PC-9 (cell line): ENCODE measurements around the gene PCMT1. TPM values are rescaled to one million over a fixed set of nuclear protein-coding genes. Genes with fewer than 3 reads are reported as not detected.

ENCODE experiments used
- BruUV-seq: library from RNA; stranded (reverse); fragments of 400-500 nt; replicated peaks from 2 replicates; lab custom pipeline; 2021; lab: Mats Ljungman, UMichigan
- CTCF ChIA-PET: fragments of 300-600 bp; sonication (Branson Sonifier 250); formaldehyde crosslinking; loops from one replicate; lab custom pipeline; 2022; ENCODE audit warnings: antibody characterized with exemption; lab: Charles Lee
- POLR2A ChIA-PET: fragments of 300-600 bp; sonication (Branson Sonifier 250); formaldehyde crosslinking; loops from one replicate; lab custom pipeline; 2022; ENCODE audit warnings: antibody characterized with exemption; ENCODE audit not compliant: unreplicated experiment; lab: Charles Lee
- DNase-seq, 2 experiments: peaks; one replicate each; pipeline versions ENCODE4 v3.0.0 to v3.0.0-alpha.2; 2015 to 2022; ENCODE audit warnings: mixed read lengths in 1 of 2
- H2AFZ ChIP-seq: fragments of 200-600 bp; sonication (generic); 2 replicates; pipeline ENCODE4 v1.8.1; 2017; ENCODE audit warnings: antibody characterized with exemption
- H3F3A ChIP-seq: fragments of 200-600 bp; sonication (generic); 2 replicates; pipeline ENCODE4 v1.8.1; 2017; ENCODE audit warnings: antibody characterized with exemption, mild to moderate bottlenecking, low read depth; ENCODE audit not compliant: insufficient read depth
- H3K27ac ChIP-seq: fragments of 200-600 bp; sonication (generic); 2 replicates; pipeline ENCODE4 v1.6.1; 2016; ENCODE audit warnings: mixed run types
- H3K27me3 ChIP-seq: fragments of 200-600 bp; sonication (generic); 2 replicates; pipeline ENCODE4 v1.6.1; 2016; ENCODE audit warnings: low read depth, mixed run types; ENCODE audit not compliant: insufficient read depth
- H3K36me3 ChIP-seq: fragments of 200-600 bp; sonication (generic); 2 replicates; pipeline ENCODE4 v1.6.1; 2016; ENCODE audit warnings: low read depth, mixed run types
- H3K4me1 ChIP-seq: fragments of 200-600 bp; sonication (generic); replicated peaks from 2 replicates; pipeline ENCODE4 v1.6.1; 2016; ENCODE audit warnings: mixed run types; ENCODE audit not compliant: insufficient read depth
- H3K4me2 ChIP-seq: fragments of 200-600 bp; sonication (generic); 2 replicates; pipeline ENCODE4 v1.6.1; 2017; ENCODE audit warnings: mixed run types
- H3K4me3 ChIP-seq: fragments of 200-600 bp; sonication (generic); 2 replicates; pipeline ENCODE4 v1.6.1; 2016; ENCODE audit warnings: mixed run types
- H3K79me2 ChIP-seq: fragments of 200-600 bp; sonication (generic); 2 replicates; pipeline ENCODE4 v1.6.1; 2017; ENCODE audit warnings: low read depth, mixed run types
- H3K9me2 ChIP-seq: fragments of 200-600 bp; sonication (generic); 2 replicates; pipeline ENCODE4 v1.8.1; 2017; ENCODE audit warnings: mild to moderate bottlenecking; ENCODE audit not compliant: insufficient read depth
- H3K9me3 ChIP-seq: fragments of 200-600 bp; sonication (generic); 2 replicates; pipeline ENCODE4 v1.8.1; 2016; ENCODE audit warnings: low read depth; ENCODE audit not compliant: insufficient read depth
- H4K20me1 ChIP-seq: fragments of 200-600 bp; sonication (generic); 2 replicates; pipeline ENCODE4 v1.8.1; 2017; ENCODE audit not compliant: insufficient read depth
- EZH2 ChIP-seq: fragments of 200-600 bp; sonication (generic); IDR thresholded peaks from 2 replicates; pipeline ENCODE4 v1.8.0; 2017; ENCODE audit warnings: antibody characterized with exemption, low read depth
- intact Hi-C: fragments of 100-400 bp; cut with micrococcal nuclease; formaldehyde crosslinking; loops from one replicate; pipeline ENCODE4 v1.10.0; 2022; ENCODE audit not compliant: unreplicated experiment
- total RNA-seq: library from RNA; stranded (reverse); gene quantifications from 2 replicates; pipeline ENCODE4 v1.2.3, GENCODE V29; 2021
- TF ChIP-seq, protein P1 (sequence below): fragments of 200-600 bp; sonication (generic); conservative IDR thresholded peaks from 2 replicates; pipeline ENCODE4 v1.6.1; 2017; ENCODE audit warnings: mixed run types, antibody characterized with exemption, mild to moderate bottlenecking, moderate library complexity

PCMT1 gene
- total RNA-seq, 1 experiment from 2014 or later, result 50.5 TPM

- DNase-seq, result no peak
- Histone ChIP-seq H3K4me3 (no peak overlapping the region), H3K27me3 (no peaks in the 10 kb centered on the region), H3K79me2 (peaks cover 18% of the 10 kb centered on the region; the same call in 1 of the 2 replicates), H3K4me1 (peaks cover 7% of the 10 kb centered on the region), H3K9me3 (peaks cover 6% of the 10 kb centered on the region; the same call in 1 of the 2 replicates), H3K36me3 (peaks cover 10% of the 10 kb centered on the region; the same call in 1 of the 2 replicates), H3K27ac (no peak overlapping the region), H2AFZ (no peak overlapping the region), H3K4me2 (no peak overlapping the region), H3K9me2 (no peaks in the 10 kb centered on the region), H3F3A (peaks cover 6% of the 10 kb centered on the region; the same call in 1 of the 2 replicates), H4K20me1 (no peaks in the 10 kb centered on the region)
- intact Hi-C loops, result no loop called here
- TF ChIP-seq, protein P1, sequence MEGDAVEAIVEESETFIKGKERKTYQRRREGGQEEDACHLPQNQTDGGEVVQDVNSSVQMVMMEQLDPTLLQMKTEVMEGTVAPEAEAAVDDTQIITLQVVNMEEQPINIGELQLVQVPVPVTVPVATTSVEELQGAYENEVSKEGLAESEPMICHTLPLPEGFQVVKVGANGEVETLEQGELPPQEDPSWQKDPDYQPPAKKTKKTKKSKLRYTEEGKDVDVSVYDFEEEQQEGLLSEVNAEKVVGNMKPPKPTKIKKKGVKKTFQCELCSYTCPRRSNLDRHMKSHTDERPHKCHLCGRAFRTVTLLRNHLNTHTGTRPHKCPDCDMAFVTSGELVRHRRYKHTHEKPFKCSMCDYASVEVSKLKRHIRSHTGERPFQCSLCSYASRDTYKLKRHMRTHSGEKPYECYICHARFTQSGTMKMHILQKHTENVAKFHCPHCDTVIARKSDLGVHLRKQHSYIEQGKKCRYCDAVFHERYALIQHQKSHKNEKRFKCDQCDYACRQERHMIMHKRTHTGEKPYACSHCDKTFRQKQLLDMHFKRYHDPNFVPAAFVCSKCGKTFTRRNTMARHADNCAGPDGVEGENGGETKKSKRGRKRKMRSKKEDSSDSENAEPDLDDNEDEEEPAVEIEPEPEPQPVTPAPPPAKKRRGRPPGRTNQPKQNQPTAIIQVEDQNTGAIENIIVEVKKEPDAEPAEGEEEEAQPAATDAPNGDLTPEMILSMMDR, result no peak
- no peak for TF ChIP-seq EZH2
- BruUV-seq, result no TSS peak
- CTCF ChIA-PET, result no interaction called here
- POLR2A ChIA-PET, result no interaction called here
These were observed 21.6 kb downstream of the PCMT1 start for GRCh38 chr6:149771185-149771584.

DNA sequence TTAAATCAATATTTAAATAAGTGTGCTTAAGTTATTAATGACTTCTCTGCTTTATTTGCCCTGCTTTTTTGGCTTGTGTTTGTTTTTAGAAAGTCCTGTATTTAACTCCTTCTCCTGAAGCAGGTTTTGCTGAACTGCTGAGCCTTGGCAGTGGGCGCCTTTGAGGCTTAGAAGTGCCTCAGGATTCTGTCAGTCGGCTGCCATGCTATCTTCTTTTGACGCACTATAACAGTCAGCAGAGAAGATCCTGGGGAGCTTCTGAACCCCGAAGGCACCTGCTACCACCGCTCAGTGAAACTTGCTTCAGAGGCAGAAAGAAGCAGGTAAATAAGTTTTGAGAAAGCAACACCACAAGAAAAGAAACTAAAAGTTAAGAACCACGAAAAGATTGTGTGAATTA, 22.4 kb downstream of the PCMT1 start:
- H2AFZ ChIP-seq, result no peak overlapping the region
- H3F3A ChIP-seq, result no peaks in the 10 kb centered on the region
- no peak overlapping the region for H3K27ac ChIP-seq
- no peaks in the 10 kb centered on the region for H3K9me3 ChIP-seq
- TF ChIP-seq, protein P1, result no peak
- TF ChIP-seq EZH2, result no peak
- no peak overlapping the region for H3K4me2 ChIP-seq
- no peak for DNase-seq
- ChIA-PET CTCF (no interaction called here), POLR2A (no interaction called here)
- no peak overlapping the region for H3K4me3 ChIP-seq
- no peaks in the 10 kb centered on the region for H3K27me3 ChIP-seq
- H3K9me2 ChIP-seq, result no peaks in the 10 kb centered on the region
- peaks cover 14% of the 10 kb centered on the region; the same call in 1 of the 2 replicates for H3K79me2 ChIP-seq
- BruUV-seq, result no TSS peak
- H4K20me1 ChIP-seq, result no peaks in the 10 kb centered on the region
- peaks cover 4% of the 10 kb centered on the region; the same call in 1 of the 2 replicates for H3K36me3 ChIP-seq
- intact Hi-C loops, result no loop called here
- peaks cover 2% of the 10 kb centered on the region for H3K4me1 ChIP-seq

GRCh38 chr6:149777624-149778023, 28.1 kb downstream of the PCMT1 start:
- Histone ChIP-seq H3F3A (no peaks in the 10 kb centered on the region), H3K4me2 (no peak overlapping the region), H3K36me3 (peaks cover 4% of the 10 kb centered on the region), H2AFZ (no peak overlapping the region), H3K79me2 (no peaks in the 10 kb centered on the region), H3K9me2 (no peaks in the 10 kb centered on the region), H4K20me1 (peaks cover 4% of the 10 kb centered on the region; the same call in 1 of the 2 replicates), H3K9me3 (no peaks in the 10 kb centered on the region), H3K4me3 (no peak overlapping the region), H3K27me3 (no peaks in the 10 kb centered on the region), H3K27ac (no peak overlapping the region), H3K4me1 (no peaks in the 10 kb centered on the region)
- DNase-seq, result no peak
- ChIA-PET POLR2A (no interaction called here), CTCF (no interaction called here)
- no peak for TF ChIP-seq EZH2
- TF ChIP-seq, protein P1, result no peak
- BruUV-seq, result no TSS peak
- intact Hi-C loops, result no loop called here
